Uterus (tissue), 4 donors: ENCODE measurements around the gene ARPC5L. TPM values are rescaled to one million over a fixed set of nuclear protein-coding genes. Genes with fewer than 3 reads are reported as not detected.

Experiments
- DNase-seq, 2 donors: peaks; one replicate each; pipeline ENCODE4 v3.0.0-alpha.2; 2019 to 2020
- H3K27ac ChIP-seq, 2 donors: fragments of 200-600 bp; sonication (generic); 1 replicate in 1 of 2; 2 replicates in 1 of 2; pipeline ENCODE4 v1.5.1; 2016 to 2018
- H3K27me3 ChIP-seq, 2 donors: fragments of 200-600 bp; sonication (generic); one replicate each; pipeline ENCODE4 v1.5.1; 2018 to 2019; ENCODE audit warnings: control low read depth in 1 of 2
- H3K36me3 ChIP-seq, 2 donors: fragments of 200-600 bp; sonication (generic); one replicate each; pipeline ENCODE4 v1.5.1; 2019; ENCODE audit warnings: control low read depth in 1 of 2
- H3K4me1 ChIP-seq, 2 donors: fragments of 200-600 bp; sonication (generic); one replicate each; pipeline ENCODE4 v1.5.1; 2018 to 2019; ENCODE audit warnings: control low read depth in 1 of 2
- H3K4me3 ChIP-seq, 2 donors: fragments of 200-600 bp; sonication (generic); 1 replicate in 1 of 2; 2 replicates in 1 of 2; pipeline ENCODE4 v1.5.1; 2018 to 2019; ENCODE audit warnings: mild to moderate bottlenecking in 1 of 2
- H3K9me3 ChIP-seq, 2 donors: fragments of 200-600 bp; sonication (generic); one replicate each; pipeline ENCODE4 v1.5.1; 2019; ENCODE audit warnings: control low read depth in 1 of 2
- CTCF ChIP-seq, 4 experiments: fragments of 200-600 bp in 2 of 4; fragments of 450-650 bp in 2 of 4; sonication (generic) in 2 of 4; IDR thresholded peaks; one replicate each; pipeline ENCODE4 v1.5.1; 2016 to 2019; ENCODE audit warnings: antibody characterized with exemption in 4 of 4, mild to moderate bottlenecking in 2 of 4, moderate library complexity in 1 of 4
- POLR2A ChIP-seq, 2 donors: fragments of 450-650 bp; IDR thresholded peaks; one replicate each; pipeline ENCODE4 v1.6.1; 2016; ENCODE audit warnings: antibody characterized with exemption in 2 of 2, mild to moderate bottlenecking in 1 of 2, moderate library complexity in 1 of 2
- intact Hi-C: fragments of 100-400 bp; cut with DNase I; formaldehyde crosslinking; loops from one replicate; pipeline ENCODE4 v1.15.1; 2023; ENCODE audit warnings: low total_unique reads
- total RNA-seq, 4 donors: library from RNA; depleted of rRNA in 3 of 4; stranded (reverse); fragments of >200 nt in 3 of 4; gene quantifications; one replicate each; pipeline versions ENCODE4 v1.1.0 to v1.2.4, GENCODE V29; 2014 to 2023
- donor health status: DM: yes; HTN: yes; CAD: no.

Gene ARPC5L
- total RNA-seq, 4 donors from 2014 or later, result 1.0 to 18.3 (median 5.6) TPM

DNA sequence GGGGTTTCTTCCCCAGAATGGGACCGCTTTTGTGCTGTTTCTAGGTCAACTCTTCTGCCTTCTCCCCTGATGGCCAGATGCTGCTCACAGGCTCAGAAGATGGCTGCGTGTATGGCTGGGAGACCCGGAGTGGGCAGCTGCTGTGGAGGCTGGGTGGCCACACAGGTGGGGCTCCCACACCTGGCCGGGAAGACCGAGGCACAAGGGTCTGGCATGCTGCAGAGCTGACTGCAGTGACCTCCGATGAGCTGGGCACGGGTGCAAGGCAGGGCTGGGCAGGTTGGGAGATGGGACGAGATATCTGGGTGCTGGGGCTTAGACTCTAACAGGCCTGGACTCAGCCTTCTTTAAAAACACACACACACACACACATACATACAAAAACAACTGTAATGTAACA, 7.8 kb upstream of the ARPC5L start:
- no peaks in the 10 kb centered on the region for H3K9me3 ChIP-seq
- no peaks in the 10 kb centered on the region for H3K36me3 ChIP-seq
- H3K4me3 ChIP-seq, result no peak overlapping the region
- H3K27me3 ChIP-seq, result no peaks in the 10 kb centered on the region
- H3K4me1 ChIP-seq, result no peaks in the 10 kb centered on the region
- intact Hi-C loops, result no loop called here
- no peak overlapping the region for H3K27ac ChIP-seq
- DNase-seq, result no peak
- TF ChIP-seq CTCF (IDR thresholded peaks at IDR 0.05), result no peak
- TF ChIP-seq POLR2A (IDR thresholded peaks at IDR 0.05), result no peak

DNA sequence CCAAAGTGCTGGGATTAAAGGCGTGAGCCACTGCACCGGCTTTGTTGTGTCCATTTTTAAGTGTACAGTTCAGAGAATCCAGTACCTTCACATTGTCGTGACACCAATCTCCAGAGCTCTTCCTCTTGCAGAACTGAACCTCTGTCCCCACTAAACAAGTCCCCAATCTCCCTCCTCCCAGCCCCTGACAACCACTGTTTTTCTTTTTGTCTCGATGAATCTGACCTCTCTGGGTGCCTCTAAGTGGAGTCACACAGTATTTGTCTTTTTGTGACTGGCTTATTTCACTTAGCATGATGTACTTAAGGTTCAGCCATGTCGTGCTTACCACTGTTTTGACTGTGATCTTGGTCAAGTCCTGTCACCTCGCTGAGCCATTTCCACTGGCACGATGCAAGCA, 7.1 kb upstream of the ARPC5L start:
- DNase-seq, result no peak
- no peaks in the 10 kb centered on the region for H3K27me3 ChIP-seq
- no peak for TF ChIP-seq CTCF (IDR thresholded peaks at IDR 0.05)
- no peak for TF ChIP-seq POLR2A (IDR thresholded peaks at IDR 0.05)
- no peak overlapping the region for H3K4me3 ChIP-seq
- intact Hi-C loops, result no loop called here
- no peak overlapping the region for H3K27ac ChIP-seq
- H3K36me3 ChIP-seq, result no peaks in the 10 kb centered on the region
- no peaks in the 10 kb centered on the region for H3K9me3 ChIP-seq
- H3K4me1 ChIP-seq, result no peaks in the 10 kb centered on the region

GRCh38 chr9:124855566-124855943, 6.4 kb upstream of the ARPC5L start:
- H3K9me3 ChIP-seq, result no peaks in the 10 kb centered on the region
- TF ChIP-seq CTCF (IDR thresholded peaks at IDR 0.05) (no peak), POLR2A (IDR thresholded peaks at IDR 0.05) (no peak)
- no peaks in the 10 kb centered on the region for H3K4me1 ChIP-seq
- H3K36me3 ChIP-seq, result no peaks in the 10 kb centered on the region
- intact Hi-C loops, result no loop called here
- H3K27ac ChIP-seq, result no peak overlapping the region
- DNase-seq, result no peak
- H3K27me3 ChIP-seq, result no peaks in the 10 kb centered on the region
- no peak overlapping the region for H3K4me3 ChIP-seq

DNA sequence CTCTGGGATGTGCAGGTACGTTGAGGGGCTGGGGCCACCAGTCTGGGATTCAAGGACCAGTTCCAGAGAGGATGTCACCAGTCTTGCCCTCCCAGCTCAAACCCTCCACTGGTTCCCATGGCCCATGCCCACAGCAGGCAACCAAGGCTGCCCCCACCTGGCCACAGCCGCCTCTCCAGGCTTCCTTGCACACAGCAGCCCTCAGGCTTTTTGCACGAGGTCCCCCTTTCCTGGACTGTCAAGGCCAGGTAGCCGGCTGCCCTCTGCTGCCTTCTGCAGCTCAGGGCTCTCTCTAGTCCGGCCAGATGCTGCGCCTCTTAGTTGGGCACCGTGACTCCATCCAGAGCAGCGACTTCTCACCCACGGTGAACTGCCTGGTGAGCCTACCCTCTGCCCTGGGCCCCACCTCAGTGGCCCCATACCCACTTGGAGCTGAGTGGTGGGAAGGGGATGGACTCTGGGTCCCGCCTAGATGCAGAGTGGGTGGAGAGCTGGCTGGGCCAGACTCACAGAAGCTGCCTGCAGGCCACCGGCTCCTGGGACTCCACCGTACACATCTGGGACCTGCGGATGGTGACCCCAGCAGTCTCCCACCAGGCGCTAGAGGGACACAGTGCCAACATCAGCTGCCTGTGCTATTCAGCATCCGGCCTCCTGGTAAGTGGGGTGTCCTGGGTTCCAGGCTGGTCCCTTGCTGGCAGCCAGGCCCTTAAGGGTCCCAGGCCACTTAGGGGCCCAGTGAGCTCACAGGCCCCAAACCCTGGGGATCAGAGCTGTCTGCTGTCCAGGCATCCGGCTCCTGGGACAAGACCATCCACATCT, 5.8 kb upstream of the ARPC5L start:
- no peaks in the 10 kb centered on the region for H3K4me1 ChIP-seq
- H3K36me3 ChIP-seq, result no peaks in the 10 kb centered on the region
- no peaks in the 10 kb centered on the region for H3K27me3 ChIP-seq
- H3K27ac ChIP-seq, result no peak overlapping the region
- TF ChIP-seq POLR2A (IDR thresholded peaks at IDR 0.05), result no peak
- peak in 1 of 4 experiments; percentile 30 for TF ChIP-seq CTCF (IDR thresholded peaks at IDR 0.05)
- no peaks in the 10 kb centered on the region for H3K9me3 ChIP-seq
- no peak overlapping the region for H3K4me3 ChIP-seq
- intact Hi-C loops, result no loop called here
- DNase-seq, result no peak

DNA sequence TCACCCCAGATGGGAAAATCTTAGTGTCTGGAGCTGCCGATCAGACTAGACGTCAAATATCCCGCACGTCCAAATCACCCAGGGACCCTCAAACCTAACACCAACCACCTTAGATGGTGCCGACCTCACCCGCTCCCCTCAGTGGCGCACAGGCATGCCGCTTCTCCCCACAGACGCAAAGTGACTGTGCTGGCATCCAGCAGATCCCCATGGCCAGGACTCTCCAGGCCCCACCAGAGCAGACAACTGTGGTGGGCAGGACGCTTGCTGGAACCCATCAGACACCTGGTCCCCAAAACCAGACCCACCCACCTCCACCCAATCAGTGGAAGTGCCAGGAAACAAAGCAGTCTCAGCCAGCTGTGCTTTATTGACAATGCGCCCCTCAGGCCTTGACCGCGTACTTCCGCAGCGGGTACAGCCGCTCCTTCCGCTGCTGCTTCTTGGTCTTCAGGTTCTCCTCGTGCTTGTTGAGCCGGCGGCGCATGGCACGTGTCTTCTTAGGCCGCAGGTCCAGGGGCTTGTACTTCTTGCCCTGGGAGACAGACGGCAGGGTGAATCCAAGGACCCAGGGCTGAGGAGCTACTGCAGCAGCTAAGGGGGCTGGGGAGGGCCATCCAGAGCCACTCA, 4.3 kb upstream of the ARPC5L start:
- H3K36me3 ChIP-seq, result no peaks in the 10 kb centered on the region
- intact Hi-C loops, result no loop called here
- no peak for TF ChIP-seq CTCF (IDR thresholded peaks at IDR 0.05)
- no peak for TF ChIP-seq POLR2A (IDR thresholded peaks at IDR 0.05)

More for the DNA sequence above, 4.3 kb upstream of the ARPC5L start:
- Histone ChIP-seq H3K27ac (no peak overlapping the region), H3K4me1 (no peaks in the 10 kb centered on the region), H3K27me3 (no peaks in the 10 kb centered on the region), H3K4me3 (no peak overlapping the region), H3K9me3 (no peaks in the 10 kb centered on the region)
- no peak for DNase-seq
